DMS53 treated with DMSO at 0.1 percent for 48 hours (cell line): Measurements from ENCODE around the gene AMER3.

Experiments
- DNase-seq: peaks from one replicate; lab custom pipeline; 2025; ENCODE audit not compliant: unreplicated experiment; lab: John Stamatoyannopoulos, UW

AMER3 gene

GRCh38 chr2:130749078-130749477, 6.3 kb upstream of the AMER3 start:
- no peak for DNase-seq

GRCh38 chr2:130749641-130750040, 5.7 kb upstream of the AMER3 start:
- DNase-seq, result no peak

DNA sequence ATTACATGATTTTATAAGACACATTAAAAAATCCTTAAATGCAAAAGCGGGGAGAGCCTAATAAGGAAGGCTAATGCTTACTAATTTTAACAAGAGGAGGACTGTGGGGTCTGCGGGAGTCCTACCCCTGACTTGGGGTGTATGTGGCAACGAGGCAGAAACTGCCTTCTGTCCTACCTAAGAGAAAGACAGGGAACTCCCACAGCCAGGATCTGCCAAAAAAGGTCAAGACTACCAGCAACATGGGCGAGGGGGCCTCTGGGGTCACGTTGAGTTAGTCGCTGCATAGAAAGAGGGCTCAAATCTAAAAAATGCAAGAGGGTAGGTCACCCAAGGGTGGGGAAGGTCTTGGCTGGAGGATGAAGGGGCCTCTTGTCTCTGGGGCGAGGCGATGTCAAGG, 529 bp upstream of the AMER3 start:
- no peak for DNase-seq

DNA sequence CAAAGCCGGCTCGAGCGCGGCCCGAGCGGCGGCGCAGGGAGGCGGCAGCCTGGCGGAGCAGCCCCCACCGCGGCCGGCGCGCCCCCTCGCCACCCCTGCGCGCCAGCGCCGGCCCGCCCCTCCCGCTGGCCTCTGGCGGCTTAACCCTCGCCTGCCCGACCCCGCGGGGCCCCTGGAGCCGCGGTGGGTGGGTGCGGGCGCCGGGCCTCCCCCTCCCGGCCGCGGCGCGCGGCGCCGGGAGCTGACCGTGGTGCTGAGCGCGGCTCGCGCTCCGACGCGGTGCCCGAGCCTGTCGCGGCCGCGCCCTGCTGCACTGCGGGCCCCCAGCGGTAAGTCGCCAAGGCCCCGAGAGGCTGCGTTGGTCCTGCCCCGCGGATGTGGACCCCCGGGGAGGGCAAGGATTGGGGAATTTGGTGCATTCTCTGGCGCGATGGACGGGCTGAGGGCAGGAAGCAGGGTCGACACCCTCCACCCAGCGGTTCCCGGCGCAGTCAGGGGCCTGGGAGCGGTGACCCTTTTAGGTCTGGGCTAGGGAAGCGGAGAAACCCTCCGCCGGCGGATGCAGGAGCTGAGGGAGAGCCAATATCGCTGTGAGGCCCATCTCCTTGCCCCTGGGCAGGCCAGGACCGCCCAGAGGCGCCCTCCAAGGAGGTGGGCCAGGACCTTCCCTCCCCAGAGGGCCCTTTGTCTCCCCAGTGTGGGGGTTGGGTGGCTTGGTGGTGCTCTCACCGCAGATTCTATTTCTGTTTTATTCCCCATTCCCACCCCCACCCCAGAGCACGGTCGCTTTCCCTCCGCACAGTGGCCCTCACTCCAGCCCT, 923 bp downstream of the AMER3 start:
- DNase-seq, result peak; percentile 2

- no peak for DNase-seq
Observed at GRCh38 chr2:130756874-130757668, 1.7 kb downstream of the AMER3 start.

- DNase-seq, result no peak
Observed at GRCh38 chr2:130759906-130760753, 4.8 kb downstream of the AMER3 start.

- DNase-seq, result no peak
Observed at GRCh38 chr2:130760754-130761751, 5.7 kb downstream of the AMER3 start.

DNA sequence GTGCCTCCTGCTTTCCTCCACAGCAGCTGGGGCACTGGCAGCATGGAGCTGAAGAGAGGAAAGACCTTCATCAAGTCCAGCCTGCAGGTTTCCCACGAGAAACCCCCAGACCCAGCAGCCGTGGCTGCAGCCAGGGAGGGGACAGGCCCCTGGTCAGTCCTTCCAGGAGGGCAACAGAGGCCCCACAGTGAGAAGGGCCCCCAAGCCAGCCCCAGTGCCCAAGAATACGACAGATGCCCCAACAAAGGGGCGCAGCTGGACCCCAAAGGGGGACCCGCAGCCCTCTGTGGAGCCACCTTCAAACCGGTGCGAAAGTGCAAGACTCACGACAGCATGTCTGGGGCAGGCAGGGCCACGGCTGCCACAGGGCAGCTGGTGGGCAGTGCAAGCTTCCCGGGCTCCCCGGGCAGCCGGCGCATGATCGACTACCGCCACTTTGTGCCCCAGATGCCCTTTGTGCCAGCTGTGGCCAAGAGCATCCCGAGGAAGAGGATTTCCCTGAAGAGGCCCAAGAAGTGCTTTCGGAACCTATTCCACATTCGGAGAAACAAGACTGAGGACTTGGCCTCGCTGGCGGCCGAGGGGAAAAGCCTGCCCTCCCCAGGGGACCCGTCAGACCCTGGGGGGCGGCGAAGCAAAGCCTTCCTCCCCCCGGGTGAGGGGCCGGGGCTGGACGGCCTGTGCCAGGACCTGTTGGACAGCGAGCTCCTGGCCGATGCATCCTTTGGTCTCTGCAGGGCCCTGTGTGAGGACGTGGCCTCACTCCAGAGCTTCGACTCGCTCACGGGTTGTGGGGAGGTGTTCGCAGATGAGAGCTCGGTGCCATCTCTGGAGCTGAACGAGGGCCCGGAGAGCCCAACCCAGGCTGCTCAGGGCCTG, 6.9 kb downstream of the AMER3 start:
- DNase-seq, result no peak

- no peak for DNase-seq
Observed at GRCh38 chr2:130762910-130763385, 7.6 kb downstream of the AMER3 start.

GRCh38 chr2:130763405-130763804, 8.1 kb downstream of the AMER3 start:
- no peak for DNase-seq

- DNase-seq, result no peak
Observed at GRCh38 chr2:130764035-130764820, 8.9 kb downstream of the AMER3 start.

- no peak for DNase-seq
Observed at GRCh38 chr2:130764821-130765115, 9.4 kb downstream of the AMER3 start.

- DNase-seq, result no peak
Observed at GRCh38 chr2:130765464-130765863, 10.1 kb downstream of the AMER3 start.

DNA sequence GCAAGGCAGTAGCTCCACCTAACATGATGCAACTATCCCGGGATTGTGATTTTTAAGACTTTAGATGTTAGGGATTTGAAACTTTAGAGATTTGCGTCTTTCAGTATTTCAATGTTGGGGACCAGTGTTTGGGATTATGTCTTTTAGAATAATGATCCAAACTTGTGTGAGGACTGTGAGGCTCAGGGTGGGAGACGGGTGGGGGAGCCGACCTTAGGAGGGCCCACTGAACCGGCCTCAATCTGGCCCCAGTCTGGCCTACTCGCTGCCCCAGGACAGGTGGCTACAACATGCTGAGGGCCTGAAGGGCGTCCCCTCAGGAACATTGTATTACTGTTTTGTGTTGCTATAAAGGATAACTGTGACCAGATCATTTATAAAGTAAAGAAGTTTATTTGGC, 10.7 kb downstream of the AMER3 start:
- no peak for DNase-seq

GRCh38 chr2:130766711-130767407, 11.5 kb downstream of the AMER3 start:
- DNase-seq, result no peak

- no peak for DNase-seq
Observed at GRCh38 chr2:130767408-130767775, 12.1 kb downstream of the AMER3 start.

GRCh38 chr2:130768191-130768855, 13.0 kb downstream of the AMER3 start:
- DNase-seq, result no peak
